Activated CD4-positive, alpha-beta T cell treated with anti-CD3 and anti-CD28 coated beads, Interleukin-2, Interleukin-6, amounts not matched to agents 100 ng/mL and 50 ng/mL, durations not matched to agents 16 hours and 8 hours (primary cell): ENCODE results near the gene ERC2.

ENCODE experiments used
- DNase-seq: peaks from one replicate; pipeline ENCODE4 v3.0.0-alpha.2; 2020

The ERC2 gene

GRCh38 chr3:56365905-56366640, 102.2 kb downstream of the ERC2 start:
- DNase-seq = no peak

- DNase-seq = no peak
These were observed 103.6 kb downstream of the ERC2 start for GRCh38 chr3:56364665-56365064.

GRCh38 chr3:56363720-56364119, 104.5 kb downstream of the ERC2 start:
- DNase-seq = no peak

GRCh38 chr3:56361731-56362130, 106.5 kb downstream of the ERC2 start:
- no peak for DNase-seq

GRCh38 chr3:56357266-56357665, 111.0 kb downstream of the ERC2 start:
- no peak for DNase-seq

- no peak for DNase-seq
These were observed 111.5 kb downstream of the ERC2 start for GRCh38 chr3:56356808-56357207.

GRCh38 chr3:56355570-56356185, 112.6 kb downstream of the ERC2 start:
- no peak for DNase-seq

- DNase-seq = no peak
These were observed 116.7 kb downstream of the ERC2 start for GRCh38 chr3:56351537-56351936.

GRCh38 chr3:56347219-56347871, 120.9 kb downstream of the ERC2 start:
- peak; percentile 57 for DNase-seq

GRCh38 chr3:56342475-56342874, 125.8 kb downstream of the ERC2 start:
- DNase-seq = no peak

GRCh38 chr3:56339671-56340070, 128.6 kb downstream of the ERC2 start:
- DNase-seq = no peak

- no peak for DNase-seq
These were observed 129.0 kb downstream of the ERC2 start for GRCh38 chr3:56339244-56339643.

GRCh38 chr3:56336023-56336422, 132.2 kb downstream of the ERC2 start:
- DNase-seq = no peak

- DNase-seq = no peak
These were observed 143.8 kb downstream of the ERC2 start for GRCh38 chr3:56324473-56324872.

GRCh38 chr3:56323986-56324420, 144.3 kb downstream of the ERC2 start:
- DNase-seq = no peak

GRCh38 chr3:56322862-56323261, 145.4 kb downstream of the ERC2 start:
- no peak for DNase-seq

- no peak for DNase-seq
These were observed 146.4 kb downstream of the ERC2 start for GRCh38 chr3:56321892-56322291.

GRCh38 chr3:56321383-56321782, 146.9 kb downstream of the ERC2 start:
- no peak for DNase-seq

GRCh38 chr3:56320883-56321282, 147.4 kb downstream of the ERC2 start:
- no peak for DNase-seq

- DNase-seq = no peak
These were observed 149.4 kb downstream of the ERC2 start for GRCh38 chr3:56318891-56319290.

GRCh38 chr3:56316944-56317343, 151.3 kb downstream of the ERC2 start:
- DNase-seq = no peak

- no peak for DNase-seq
These were observed 153.4 kb downstream of the ERC2 start for GRCh38 chr3:56314842-56315241.

- no peak for DNase-seq
These were observed 158.8 kb downstream of the ERC2 start for GRCh38 chr3:56309465-56309864.

GRCh38 chr3:56308471-56308870, 159.8 kb downstream of the ERC2 start:
- no peak for DNase-seq
